Activated CD4-positive, alpha-beta T cell treated with anti-CD3 and anti-CD28 coated beads, Interleukin-2, amount 50 U/mL, for 1 hour (primary cell): ENCODE results near the gene YKT6.

Source experiments
- DNase-seq: peaks from one replicate; pipeline ENCODE4 v3.0.0-alpha.2; 2020

Gene YKT6

GRCh38 chr7:44263326-44264082, 62.7 kb downstream of the YKT6 start:
- DNase-seq = no peak
